Activated T-cell treated with anti-CD3 and anti-CD28 coated beads, Interleukin-2, amount 50 U/mL, for 24 hours (primary cell): Measurements from ENCODE around the gene HPN.
"Not testable (repeated sequence)": the region's sequence is repeated elsewhere in the genome, so short reads cannot be mapped to it uniquely, and the experiment has no call there.

Experiments
- DNase-seq: peaks from one replicate; pipeline ENCODE4 v3.0.0-alpha.2; 2020
- H3K27ac Mint-ChIP-seq: 2 replicates; pipeline ENCODE4 v1.8.0; 2020; ENCODE audit warnings: mild to moderate bottlenecking, mixed read lengths
- H3K27me3 Mint-ChIP-seq: 2 replicates; pipeline ENCODE4 v1.8.0; 2020; ENCODE audit warnings: mixed read lengths
- H3K36me3 Mint-ChIP-seq: 2 replicates; pipeline ENCODE4 v1.8.0; 2020; ENCODE audit warnings: low read depth, mixed read lengths
- H3K4me1 Mint-ChIP-seq: 2 replicates; pipeline ENCODE4 v1.8.0; 2020; ENCODE audit warnings: low read depth, mixed read lengths
- H3K4me3 Mint-ChIP-seq: 2 replicates; pipeline ENCODE4 v1.8.0; 2020; ENCODE audit warnings: mild to moderate bottlenecking, moderate library complexity, mixed read lengths
- H3K9me3 Mint-ChIP-seq: 2 replicates; pipeline ENCODE4 v1.8.0; 2020; ENCODE audit warnings: mixed read lengths

The HPN gene

DNA sequence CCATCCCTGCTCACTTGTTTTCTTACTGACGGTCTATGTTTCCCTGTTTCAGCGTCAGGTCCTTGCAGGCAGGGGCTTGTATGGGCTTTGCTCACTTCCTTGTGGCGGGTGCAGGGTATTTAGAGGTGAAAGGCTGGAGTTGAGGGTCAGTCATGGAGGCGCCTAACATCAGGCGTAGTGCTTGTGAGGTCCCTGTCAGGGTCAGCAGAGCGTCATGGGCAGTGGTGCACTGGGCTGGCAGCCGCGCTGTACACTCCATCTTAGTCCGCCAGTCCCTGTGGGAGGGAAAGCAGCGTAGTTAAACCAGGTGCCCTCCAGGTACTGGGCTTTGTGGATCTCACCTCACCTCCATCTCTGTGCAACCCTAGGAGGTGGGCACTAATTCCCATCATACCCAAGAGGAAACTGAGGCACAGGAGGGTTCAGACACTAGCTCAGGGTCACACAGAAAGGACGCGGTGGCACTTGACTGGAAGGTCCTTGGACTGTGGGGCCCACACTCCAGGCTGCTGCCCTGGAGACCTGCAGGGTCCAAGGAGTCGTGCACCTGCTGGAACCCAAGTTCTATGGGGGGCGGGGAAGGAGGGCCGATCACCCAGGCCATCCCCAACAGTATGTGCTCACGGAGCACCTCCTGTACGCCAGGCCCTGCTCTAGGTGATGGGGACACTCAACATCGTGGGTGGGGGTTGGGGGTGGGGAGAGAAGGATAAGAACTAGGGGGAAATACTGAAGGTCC, 36.8 kb upstream of the HPN start:
- Mint-ChIP-seq H3K27ac (peak overlapping the region; percentile 96), H3K4me1 (peaks cover 56% of the 10 kb centered on the region), H3K36me3 (peaks cover 87% of the 10 kb centered on the region), H3K9me3 (no peaks in the 10 kb centered on the region), H3K27me3 (no peaks in the 10 kb centered on the region), H3K4me3 (peak overlapping the region; percentile 97)
- no peak for DNase-seq

- no peak overlapping the region for H3K4me3 Mint-ChIP-seq
- peak overlapping the region; percentile 96 for H3K27ac Mint-ChIP-seq
- H3K27me3 Mint-ChIP-seq: no peaks in the 10 kb centered on the region
- no peaks in the 10 kb centered on the region for H3K9me3 Mint-ChIP-seq
- peaks cover 94% of the 10 kb centered on the region for H3K36me3 Mint-ChIP-seq
- no peak for DNase-seq
- peaks cover 62% of the 10 kb centered on the region for H3K4me1 Mint-ChIP-seq
Measured at GRCh38 chr19:35005256-35005977, 36.1 kb upstream of the HPN start.

DNA sequence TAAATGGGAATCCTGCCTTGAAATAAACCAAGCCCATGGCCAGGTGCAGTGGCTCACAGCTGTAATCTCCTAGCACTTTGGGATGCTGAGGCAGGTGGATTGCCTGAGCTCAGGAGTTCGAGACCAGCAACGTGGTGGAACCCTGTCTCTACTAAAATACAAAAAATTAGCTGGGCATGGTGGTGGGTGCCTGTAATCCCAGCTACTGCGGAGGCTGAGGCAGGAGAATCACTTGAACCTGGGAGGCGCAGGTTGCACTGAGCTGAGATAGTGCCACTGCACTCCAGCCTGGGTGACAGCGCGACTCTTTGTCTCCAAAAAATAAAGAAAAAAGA, 35.5 kb upstream of the HPN start:
- H3K9me3 Mint-ChIP-seq, DNase-seq, H3K27me3 Mint-ChIP-seq, H3K4me3 Mint-ChIP-seq: not testable (repeated sequence)
- Mint-ChIP-seq H3K36me3 (peaks cover 98% of the 10 kb centered on the region), H3K27ac (peak overlapping the region; percentile 96), H3K4me1 (peaks cover 67% of the 10 kb centered on the region)

DNA sequence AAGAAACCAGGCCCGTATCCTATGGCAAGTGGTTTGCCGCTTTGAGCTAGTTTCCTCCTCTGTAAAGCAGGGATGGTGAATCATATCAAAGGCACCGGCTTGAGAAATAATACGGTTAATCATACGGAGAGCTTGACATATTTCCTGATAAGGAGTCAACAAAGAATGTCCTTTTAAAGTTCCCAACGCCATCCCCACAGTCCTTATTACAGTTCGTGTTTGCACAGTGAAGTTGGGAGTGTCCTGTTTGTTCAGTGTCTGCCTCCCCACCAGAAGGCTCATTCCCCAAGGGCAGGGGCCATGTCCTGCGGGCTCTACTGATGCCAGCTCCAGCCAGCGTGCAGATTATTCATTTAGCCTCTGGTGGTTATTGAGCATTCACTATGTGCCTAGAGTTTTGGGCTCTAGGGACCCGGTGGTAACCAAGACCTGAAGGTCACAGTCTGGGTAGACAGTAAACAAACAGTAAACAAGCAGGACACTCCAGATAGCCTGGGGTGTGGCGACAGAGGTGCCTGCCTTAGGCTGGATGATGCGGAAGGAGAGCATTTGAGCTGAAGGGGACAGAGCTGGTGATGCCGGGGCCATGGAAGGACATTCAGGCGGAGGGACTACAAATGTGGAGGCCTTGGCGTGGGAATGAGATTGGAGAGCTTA, 35.1 kb upstream of the HPN start:
- Mint-ChIP-seq H3K27ac (peak overlapping the region; percentile 96), H3K27me3 (no peaks in the 10 kb centered on the region), H3K4me3 (no peak overlapping the region), H3K9me3 (no peaks in the 10 kb centered on the region), H3K4me1 (peaks cover 72% of the 10 kb centered on the region), H3K36me3 (peaks cover 98% of the 10 kb centered on the region)
- DNase-seq: no peak

DNA sequence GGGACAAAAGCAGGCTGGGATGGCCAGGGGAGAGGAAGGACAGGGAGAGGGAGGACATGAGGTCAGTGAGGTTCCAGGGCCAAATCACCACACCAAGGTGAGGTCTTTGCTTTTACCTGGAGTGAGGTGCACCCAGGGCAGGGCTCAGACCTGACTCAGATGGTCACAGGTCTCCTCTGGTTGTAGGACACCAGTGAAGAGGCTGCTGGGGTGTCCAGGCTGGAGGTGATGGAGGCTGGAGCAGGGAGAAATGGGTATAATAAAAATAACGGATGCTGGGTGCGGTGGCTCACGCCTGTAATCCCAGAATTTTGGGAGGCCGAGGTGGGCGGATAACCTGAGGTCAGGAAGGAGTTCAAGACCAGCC, 34.5 kb upstream of the HPN start:
- Mint-ChIP-seq H3K27ac (peak overlapping the region; percentile 96), H3K36me3 (peaks cover 98% of the 10 kb centered on the region), H3K27me3 (no peaks in the 10 kb centered on the region), H3K4me1 (peaks cover 75% of the 10 kb centered on the region), H3K4me3 (no peak overlapping the region), H3K9me3 (no peaks in the 10 kb centered on the region)
- no peak for DNase-seq

DNA sequence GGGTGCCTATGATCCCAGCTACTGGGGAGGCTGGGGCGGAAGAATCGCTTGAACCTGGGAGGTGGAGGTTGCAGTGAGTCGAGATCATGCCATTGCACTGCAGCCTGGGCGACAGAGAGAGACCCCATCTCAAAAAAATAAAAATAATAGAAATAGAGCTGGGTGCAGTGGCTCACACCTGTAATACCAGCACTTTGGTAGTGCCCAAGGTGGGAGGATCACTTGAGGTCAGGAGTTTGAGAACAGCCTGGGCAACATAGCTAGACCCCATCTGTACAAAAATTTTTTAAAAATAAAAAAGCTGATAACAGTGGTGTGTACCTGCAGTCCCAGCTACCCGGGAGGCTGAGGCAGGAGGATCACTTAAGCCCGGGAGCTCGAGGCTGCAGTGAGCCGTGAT, 34.1 kb upstream of the HPN start:
- not testable (repeated sequence) for DNase-seq, H3K9me3 Mint-ChIP-seq, H3K4me3 Mint-ChIP-seq, H3K27me3 Mint-ChIP-seq
- Mint-ChIP-seq H3K27ac (peak overlapping the region; percentile 96), H3K36me3 (peaks cover 98% of the 10 kb centered on the region), H3K4me1 (peaks cover 75% of the 10 kb centered on the region)

DNA sequence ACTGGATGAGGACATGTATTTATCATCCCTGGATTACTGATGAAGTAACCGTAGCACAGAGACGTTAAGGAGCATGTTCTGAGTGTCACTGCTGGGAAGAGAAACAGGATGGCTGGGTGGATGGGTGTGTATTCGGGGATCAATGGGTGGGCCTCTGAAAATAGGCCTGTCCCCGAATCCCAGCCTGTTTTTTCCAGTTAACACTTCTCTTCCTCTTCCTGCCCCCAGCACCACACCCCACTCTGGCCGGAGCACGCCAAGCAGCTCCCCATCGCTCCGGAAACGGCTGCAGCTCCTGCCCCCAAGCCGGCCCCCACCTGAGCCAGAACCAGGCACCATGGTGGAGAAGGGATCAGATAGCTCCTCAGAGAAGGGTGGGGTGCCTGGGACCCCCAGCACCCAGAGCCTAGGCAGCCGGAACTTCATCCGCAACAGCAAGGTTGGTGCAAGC, 32.6 kb upstream of the HPN start:
- no peak for DNase-seq
- H3K27ac Mint-ChIP-seq: peak overlapping the region; percentile 79
- no peaks in the 10 kb centered on the region for H3K27me3 Mint-ChIP-seq
- H3K36me3 Mint-ChIP-seq: peaks cover 98% of the 10 kb centered on the region
- H3K4me1 Mint-ChIP-seq: peaks cover 75% of the 10 kb centered on the region
- H3K4me3 Mint-ChIP-seq: no peak overlapping the region
- no peaks in the 10 kb centered on the region for H3K9me3 Mint-ChIP-seq

- DNase-seq: no peak
- H3K36me3 Mint-ChIP-seq: peaks cover 98% of the 10 kb centered on the region
- no peak overlapping the region for H3K4me3 Mint-ChIP-seq
- H3K27ac Mint-ChIP-seq: peak overlapping the region; percentile 91
- no peaks in the 10 kb centered on the region for H3K27me3 Mint-ChIP-seq
- H3K9me3 Mint-ChIP-seq: no peaks in the 10 kb centered on the region
- H3K4me1 Mint-ChIP-seq: peaks cover 76% of the 10 kb centered on the region
Measured at GRCh38 chr19:35009424-35010415, 31.8 kb upstream of the HPN start.

GRCh38 chr19:35011091-35011689, 30.3 kb upstream of the HPN start:
- H3K27me3 Mint-ChIP-seq: no peaks in the 10 kb centered on the region
- peaks cover 99% of the 10 kb centered on the region for H3K36me3 Mint-ChIP-seq
- no peaks in the 10 kb centered on the region for H3K9me3 Mint-ChIP-seq
- H3K27ac Mint-ChIP-seq: peak overlapping the region; percentile 91
- DNase-seq: no peak
- peaks cover 76% of the 10 kb centered on the region for H3K4me1 Mint-ChIP-seq
- no peak overlapping the region for H3K4me3 Mint-ChIP-seq

- no peak for DNase-seq
- Mint-ChIP-seq H3K4me1 (peaks cover 68% of the 10 kb centered on the region), H3K27ac (peak overlapping the region; percentile 91), H3K9me3 (no peaks in the 10 kb centered on the region), H3K27me3 (no peaks in the 10 kb centered on the region), H3K4me3 (peak overlapping the region; percentile 21), H3K36me3 (peaks cover 99% of the 10 kb centered on the region)
Measured at GRCh38 chr19:35011737-35012682, 29.5 kb upstream of the HPN start.

DNA sequence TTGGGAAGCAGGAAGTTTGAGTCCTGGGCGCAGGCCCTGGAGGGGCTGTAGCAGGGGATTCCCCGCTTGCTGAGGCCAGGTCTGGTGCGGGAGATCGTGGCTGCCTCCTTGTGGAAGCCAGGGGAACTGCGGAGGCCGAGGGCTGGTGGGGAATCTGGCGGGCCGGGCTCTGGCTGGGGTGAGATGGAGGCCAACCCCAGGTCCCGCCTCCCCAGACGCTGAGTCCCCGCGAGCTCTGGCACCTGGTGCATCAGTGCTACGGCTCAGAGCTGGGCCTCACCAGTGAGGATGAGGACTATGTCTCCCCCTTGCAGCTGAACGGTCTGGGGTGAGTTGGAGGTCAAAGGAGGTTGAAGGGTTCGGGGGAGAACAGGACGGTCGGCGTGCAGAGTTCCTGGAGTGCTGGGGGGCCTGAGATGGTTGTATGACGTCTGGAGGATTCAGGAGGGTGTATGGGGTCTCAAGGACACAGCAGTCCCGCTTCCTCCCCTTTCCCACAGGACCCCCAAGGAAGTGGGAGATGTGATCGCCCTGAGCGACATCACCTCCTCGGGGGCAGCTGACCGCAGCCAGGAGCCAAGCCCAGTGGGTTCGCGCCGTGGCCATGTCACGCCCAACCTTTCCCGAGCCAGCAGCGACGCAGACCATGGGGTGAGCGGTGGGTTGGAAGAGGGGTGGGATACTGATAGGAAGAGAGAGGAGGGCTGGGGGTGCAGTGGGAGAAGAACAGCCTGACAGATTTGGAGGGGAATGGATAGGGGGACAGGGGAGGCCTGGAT, 28.3 kb upstream of the HPN start:
- Mint-ChIP-seq H3K9me3 (no peaks in the 10 kb centered on the region), H3K4me3 (peak overlapping the region; percentile 51), H3K27ac (peak overlapping the region; percentile 91), H3K4me1 (peaks cover 73% of the 10 kb centered on the region), H3K36me3 (peaks cover 99% of the 10 kb centered on the region), H3K27me3 (no peaks in the 10 kb centered on the region)
- peak; percentile 91 for DNase-seq
